D721Med (cell line): ENCODE measurements around the gene VPS37B.

Experiments
- DNase-seq: peaks from one replicate; pipeline ENCODE4 v3.0.0; 2011; ENCODE audit warnings: low spot score; ENCODE audit not compliant: insufficient read length
- FAIRE-seq: peaks from 2 replicates; lab custom pipeline; 2011; peaks lifted over from hg19 to GRCh38; lab: Jason Lieb, UNC
- TF ChIP-seq, protein P1 (sequence below): IDR thresholded peaks from 2 replicates; pipeline ENCODE4 v1.5.1; 2012; ENCODE audit warnings: mild to moderate bottlenecking, control low read depth; ENCODE audit not compliant: insufficient read depth; ENCODE audit errors: missing control alignments

VPS37B gene

DNA sequence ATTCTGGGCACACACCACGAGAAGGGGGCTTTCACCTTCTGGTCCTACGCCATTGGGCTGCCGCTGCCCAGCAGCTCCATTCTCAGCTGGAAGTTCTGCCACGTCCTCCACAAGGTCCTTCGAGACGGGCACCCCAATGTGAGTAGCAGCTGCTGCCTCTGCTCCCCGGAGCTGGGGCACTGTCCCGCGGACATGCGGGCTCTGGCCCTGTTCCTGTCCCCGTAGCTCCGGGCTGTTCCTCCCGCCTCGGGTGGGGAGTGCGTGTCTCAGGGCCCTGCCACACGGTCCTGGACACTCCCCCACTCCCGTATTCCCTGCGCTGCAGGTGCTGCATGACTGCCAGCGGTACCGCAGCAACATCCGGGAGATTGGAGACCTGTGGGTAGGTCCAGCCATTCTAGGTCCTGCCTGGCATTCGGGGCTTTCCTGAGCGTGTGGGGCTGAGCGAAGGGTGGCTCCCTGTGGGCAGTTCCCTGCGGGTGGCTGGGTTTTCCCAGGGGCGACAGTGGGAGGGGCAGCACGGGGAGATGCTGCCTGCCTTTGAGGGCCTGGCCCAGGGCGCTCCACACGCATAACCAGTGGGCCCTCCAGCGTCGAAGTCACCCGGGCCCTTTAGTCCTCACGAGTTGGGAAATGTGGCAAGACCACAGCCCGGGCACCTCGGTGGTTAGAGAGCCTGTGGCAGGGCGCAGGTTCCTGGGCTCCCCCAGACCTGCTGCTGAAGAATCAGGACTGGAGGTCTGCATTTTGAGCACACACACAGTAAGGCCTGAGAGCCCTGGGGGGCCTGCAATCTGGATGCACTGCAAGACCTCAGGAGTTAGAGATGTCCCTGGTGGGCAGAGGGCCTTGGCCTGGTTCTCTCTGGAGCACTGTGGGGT is 47.2 kb downstream of the VPS37B start:
- TF ChIP-seq, protein P1, sequence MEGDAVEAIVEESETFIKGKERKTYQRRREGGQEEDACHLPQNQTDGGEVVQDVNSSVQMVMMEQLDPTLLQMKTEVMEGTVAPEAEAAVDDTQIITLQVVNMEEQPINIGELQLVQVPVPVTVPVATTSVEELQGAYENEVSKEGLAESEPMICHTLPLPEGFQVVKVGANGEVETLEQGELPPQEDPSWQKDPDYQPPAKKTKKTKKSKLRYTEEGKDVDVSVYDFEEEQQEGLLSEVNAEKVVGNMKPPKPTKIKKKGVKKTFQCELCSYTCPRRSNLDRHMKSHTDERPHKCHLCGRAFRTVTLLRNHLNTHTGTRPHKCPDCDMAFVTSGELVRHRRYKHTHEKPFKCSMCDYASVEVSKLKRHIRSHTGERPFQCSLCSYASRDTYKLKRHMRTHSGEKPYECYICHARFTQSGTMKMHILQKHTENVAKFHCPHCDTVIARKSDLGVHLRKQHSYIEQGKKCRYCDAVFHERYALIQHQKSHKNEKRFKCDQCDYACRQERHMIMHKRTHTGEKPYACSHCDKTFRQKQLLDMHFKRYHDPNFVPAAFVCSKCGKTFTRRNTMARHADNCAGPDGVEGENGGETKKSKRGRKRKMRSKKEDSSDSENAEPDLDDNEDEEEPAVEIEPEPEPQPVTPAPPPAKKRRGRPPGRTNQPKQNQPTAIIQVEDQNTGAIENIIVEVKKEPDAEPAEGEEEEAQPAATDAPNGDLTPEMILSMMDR: no peak
- DNase-seq (no peak), FAIRE-seq (no peak)

DNA sequence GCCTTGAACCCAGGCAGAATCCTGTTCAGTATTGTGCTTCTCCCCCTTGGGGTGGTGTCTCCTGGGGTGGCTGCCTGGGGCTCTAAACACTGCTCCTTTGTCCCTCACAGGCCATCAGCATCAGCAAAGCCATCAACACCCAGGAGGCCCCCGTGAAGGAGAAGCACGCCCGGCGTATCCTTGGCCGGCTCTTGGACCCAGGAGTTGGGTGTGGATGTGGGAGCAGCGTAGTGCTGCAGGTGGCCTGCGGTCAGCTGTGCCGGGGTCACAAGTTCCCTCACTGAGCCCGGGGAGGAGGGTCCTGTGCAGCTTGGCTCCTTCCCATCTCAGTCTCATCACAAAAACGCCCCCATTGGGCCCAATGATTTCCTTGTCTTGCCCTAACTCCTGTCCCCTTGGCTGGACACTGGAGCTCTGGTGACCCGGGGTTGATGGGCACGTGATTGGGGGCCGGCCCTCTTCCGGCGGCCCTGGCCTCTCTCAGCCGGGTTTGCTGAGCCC is 48.0 kb downstream of the VPS37B start:
- DNase-seq (no peak), FAIRE-seq (no peak)

DNA sequence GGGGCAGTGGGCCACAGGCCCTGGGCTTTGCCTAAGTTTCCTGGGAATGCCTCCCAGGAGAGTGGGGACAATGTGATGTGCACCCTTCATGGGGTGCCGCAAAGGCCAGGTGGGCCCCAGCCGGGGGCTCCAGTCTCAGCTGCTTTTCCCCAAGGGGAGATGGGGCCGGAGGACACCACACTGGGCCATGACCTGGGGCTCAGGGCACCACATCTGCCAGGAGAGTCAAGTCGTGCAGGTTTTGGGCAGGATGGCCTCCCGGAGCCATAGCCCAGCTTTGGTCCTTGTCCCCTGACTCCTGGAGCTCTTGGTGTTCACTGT is 48.4 kb downstream of the VPS37B start:
- TF ChIP-seq, protein P1: no peak
- FAIRE-seq (no peak), DNase-seq (no peak)

More for the DNA sequence above, 48.0 kb downstream of the VPS37B start:
- TF ChIP-seq, protein P1: no peak

DNA sequence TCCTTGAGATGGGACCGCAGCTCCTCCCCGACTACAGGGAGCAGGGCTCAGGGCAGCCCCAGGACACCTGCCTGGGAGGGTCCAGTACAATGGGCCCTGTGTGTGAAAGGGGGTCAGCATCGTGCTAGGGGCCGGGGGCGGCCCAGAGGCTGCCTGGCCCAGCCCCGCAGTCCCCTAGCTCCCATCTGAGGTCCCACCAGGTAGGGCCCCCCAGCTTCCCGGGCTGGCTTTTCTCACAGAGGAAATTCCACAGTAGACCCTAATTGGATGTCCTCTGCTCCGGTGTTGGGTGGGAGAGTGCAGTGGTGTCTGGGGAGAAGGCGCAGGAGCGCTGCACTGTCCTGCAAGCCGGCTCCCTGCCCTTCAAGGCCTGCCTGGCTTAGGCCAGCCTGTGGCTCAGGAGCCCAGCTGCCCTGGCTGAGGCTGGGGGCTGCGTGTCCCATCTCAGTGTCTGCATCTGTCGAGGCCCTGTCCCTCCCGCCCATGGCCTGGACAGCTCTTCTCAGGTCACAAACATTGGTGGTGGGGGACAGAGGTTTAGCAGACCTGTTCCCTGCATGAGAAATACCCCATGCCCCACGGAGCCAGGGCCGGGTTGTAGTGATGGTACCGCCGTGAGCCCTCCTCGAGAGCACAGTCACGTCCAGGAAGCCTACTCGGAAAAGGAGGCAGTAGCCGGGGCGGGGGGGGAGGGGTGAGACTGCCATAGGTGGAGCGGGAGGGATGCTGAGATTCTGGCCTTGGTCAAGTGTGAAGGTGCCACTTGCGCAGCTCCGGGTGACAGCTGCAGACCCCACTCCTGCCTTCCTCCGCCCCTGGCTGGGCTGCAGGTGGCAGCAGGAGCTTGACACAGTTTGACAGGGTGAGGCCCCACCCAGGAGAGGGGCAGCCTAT is 49.1 kb downstream of the VPS37B start:
- no peak for DNase-seq
- TF ChIP-seq, protein P1: no peak
- FAIRE-seq: no peak

DNA sequence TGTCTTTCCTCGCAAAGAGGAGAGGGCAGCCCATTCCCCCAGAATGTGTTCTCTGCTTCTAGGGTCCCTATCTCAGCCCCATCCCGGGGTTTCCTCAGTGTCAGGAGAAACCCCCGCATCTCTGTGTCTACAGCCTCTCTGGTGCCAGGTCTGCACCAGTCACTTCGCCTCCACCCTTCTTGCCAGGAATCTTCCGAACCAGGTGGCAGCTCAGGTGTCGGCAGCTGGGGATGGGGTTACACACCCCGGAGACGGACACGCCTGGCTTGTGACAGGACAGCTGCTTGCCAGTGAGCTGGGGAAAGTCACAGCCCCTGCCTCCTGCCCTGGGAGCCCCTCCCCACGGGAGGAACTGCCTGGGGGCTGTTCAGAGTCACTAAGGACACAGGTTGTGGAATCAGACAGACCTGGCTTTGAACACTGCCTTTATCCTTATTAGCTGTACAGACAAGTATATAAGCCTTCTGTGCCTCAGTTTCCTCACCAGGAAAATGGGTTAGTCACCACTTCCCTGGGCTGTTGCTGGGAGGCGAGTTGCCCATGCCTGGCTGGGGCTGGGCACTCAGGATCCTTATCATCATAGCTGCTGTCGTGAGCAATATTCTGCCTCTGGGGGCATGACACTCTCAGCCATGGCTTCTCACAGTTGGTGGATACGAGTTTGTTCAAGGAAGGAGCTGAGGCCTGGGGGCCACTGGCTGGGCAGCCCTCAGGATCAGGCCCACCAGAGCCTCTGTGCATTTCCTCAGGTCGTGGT is 49.9 kb downstream of the VPS37B start:
- no peak for DNase-seq
- no peak for FAIRE-seq
- TF ChIP-seq, protein P1: no peak

DNA sequence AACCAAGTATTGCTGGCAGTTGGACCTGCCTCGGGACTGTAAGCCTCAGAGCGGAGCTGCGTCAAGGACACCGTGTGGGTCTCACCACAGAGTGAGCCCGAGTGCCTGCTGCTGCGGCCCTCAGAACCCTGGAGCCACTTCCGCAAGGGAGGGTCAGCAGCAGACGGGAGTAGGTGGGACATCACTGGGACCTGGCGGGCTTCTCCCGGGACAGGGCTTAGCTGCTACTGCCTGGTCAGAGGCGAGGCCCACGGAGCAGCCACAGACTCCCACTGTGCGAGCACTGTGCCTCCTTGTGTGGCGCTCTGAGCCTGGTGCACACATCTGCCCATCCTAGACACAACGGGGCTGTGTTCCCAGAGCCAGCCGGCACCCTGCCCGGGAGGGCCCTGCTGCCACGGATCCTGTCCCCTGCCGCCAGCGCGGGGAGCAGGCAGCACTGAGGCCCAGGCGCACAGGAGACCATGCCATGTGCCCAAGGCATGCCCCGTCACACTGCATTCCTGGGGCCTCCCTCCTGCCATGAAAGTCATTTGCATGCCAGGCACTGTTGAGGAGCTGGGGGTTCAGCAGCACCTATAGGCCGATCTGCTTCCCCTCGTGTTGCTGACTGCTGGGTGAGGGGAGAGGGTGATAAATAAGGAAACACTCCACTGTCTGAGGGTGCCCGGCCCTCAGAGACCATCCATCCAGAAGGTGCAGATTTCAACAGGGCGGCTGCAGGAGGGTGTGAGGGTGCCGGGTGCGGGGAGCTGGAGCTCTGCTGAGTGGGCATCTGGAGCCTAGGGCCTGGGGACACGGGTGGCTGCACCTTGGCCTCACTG is 50.7 kb downstream of the VPS37B start:
- TF ChIP-seq, protein P1: no peak
- FAIRE-seq: no peak
- no peak for DNase-seq
